TTC549 (cell line): Measurements from ENCODE around the gene CXorf51B.
"Not testable (repeated sequence)": the region's sequence is repeated elsewhere in the genome, so short reads cannot be mapped to it uniquely, and the experiment has no call there.

Source experiments
- FAIRE-seq: peaks from 2 replicates; lab custom pipeline; 2012; peaks lifted over from hg19 to GRCh38; lab: Jason Lieb, UNC

The CXorf51B gene

DNA sequence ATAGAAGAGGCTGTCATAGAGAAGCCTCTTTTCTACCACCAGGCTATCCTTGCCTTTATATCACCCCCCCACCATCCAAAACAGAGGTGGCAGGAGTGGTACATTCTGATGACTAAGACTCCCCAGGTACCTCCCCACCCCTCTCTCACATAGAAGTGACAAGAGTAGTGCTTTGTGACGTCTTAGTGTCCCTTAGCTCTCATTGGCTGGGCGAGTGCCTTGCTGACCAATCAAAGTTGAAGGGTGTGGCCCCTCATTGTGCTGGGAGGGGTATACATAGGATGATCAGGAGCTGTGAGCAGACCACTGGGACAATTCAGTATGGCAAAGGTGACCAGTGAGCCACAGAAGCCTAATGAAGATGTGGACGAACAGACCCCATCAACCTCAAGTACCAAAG lies at the start of gene CXorf51B:
CXorf51B (plus strand) TSS at position 301 of the 400 bp plus-strand sequence; CDS start at position 322, 21 bp downstream.
- not testable (repeated sequence) for FAIRE-seq

DNA sequence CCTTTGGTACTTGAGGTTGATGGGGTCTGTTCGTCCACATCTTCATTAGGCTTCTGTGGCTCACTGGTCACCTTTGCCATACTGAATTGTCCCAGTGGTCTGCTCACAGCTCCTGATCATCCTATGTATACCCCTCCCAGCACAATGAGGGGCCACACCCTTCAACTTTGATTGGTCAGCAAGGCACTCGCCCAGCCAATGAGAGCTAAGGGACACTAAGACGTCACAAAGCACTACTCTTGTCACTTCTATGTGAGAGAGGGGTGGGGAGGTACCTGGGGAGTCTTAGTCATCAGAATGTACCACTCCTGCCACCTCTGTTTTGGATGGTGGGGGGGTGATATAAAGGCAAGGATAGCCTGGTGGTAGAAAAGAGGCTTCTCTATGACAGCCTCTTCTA lies 5.1 kb downstream of the CXorf51B start, which contains the start of gene CXorf51A:
CXorf51A (minus strand) TSS at position 101 of the 400 bp plus-strand sequence; CDS start at position 80, 21 bp downstream.
- FAIRE-seq = not testable (repeated sequence)

DNA sequence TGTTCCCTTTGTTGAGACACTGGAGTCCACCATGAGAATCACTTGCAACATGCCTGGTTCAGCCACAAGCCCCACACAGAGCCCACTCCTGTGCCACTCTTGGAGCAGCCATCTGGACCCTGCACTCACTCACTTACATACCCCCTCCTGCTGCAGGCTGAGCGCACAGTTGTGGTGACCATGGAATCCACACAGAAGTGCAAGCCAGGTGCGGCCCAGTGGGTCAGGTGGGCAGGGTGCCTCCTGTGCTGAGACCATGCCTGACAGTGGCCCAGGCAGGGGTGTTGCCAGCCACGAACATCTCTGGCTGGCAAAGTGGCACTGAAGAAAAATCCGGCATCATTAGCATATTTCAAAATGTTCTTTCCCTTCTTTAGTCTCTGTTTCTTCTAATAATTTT lies 22.4 kb downstream of the CXorf51B start:
- FAIRE-seq = no peak

DNA sequence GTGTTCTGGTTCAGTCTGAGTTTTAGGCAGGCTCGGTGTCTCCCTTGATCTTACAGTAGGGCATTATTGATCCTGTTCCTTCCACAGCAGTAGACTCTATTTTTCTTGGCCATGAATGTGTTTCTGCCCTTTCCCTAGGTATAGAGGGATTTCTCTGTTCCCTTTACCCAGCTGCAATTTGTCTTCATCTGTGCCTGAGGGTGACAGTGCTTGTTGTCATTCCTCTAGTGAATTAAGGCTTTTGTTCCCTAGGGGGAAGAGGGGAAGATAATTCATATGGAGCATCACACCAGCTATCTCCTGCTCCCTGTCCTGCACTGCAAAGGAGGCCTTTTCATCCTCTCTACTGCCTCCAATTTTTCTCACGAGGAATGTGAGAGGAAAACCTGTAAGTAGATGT lies 44.7 kb downstream of the CXorf51B start:
- no peak for FAIRE-seq
